Activated effector memory CD4-positive, alpha-beta T cell treated with anti-CD3 and anti-CD28 coated beads, Interleukin-2, amount 50 U/mL, for 16 hours (primary cell): Measurements from ENCODE around the gene DSC3.

Experiments
- DNase-seq: peaks from one replicate; pipeline ENCODE4 v3.0.0-alpha.2; 2020

DSC3 gene

GRCh38 chr18:31042406-31043181 lies at the start of gene DSC3:
DSC3 (minus strand) TSS chr18:31042742; CDS start chr18:31042660, 82 bp downstream.
- DNase-seq: no peak

GRCh38 chr18:31091350-31091749 lies 48.8 kb upstream of the DSC3 start:
- no peak for DNase-seq

GRCh38 chr18:31088532-31088931 lies 46.0 kb upstream of the DSC3 start:
- no peak for DNase-seq

GRCh38 chr18:31079973-31080372 lies 37.4 kb upstream of the DSC3 start:
- no peak for DNase-seq

- DNase-seq: no peak
These were observed 35.3 kb upstream of the DSC3 start for GRCh38 chr18:31077878-31078277.

- no peak for DNase-seq
These were observed 29.6 kb upstream of the DSC3 start for GRCh38 chr18:31072175-31072574.

- DNase-seq: no peak
These were observed 27.7 kb upstream of the DSC3 start for GRCh38 chr18:31070206-31070605.

- no peak for DNase-seq
These were observed 23.7 kb upstream of the DSC3 start for GRCh38 chr18:31066266-31066665.

GRCh38 chr18:31065036-31065773 lies 22.7 kb upstream of the DSC3 start:
- DNase-seq: no peak

GRCh38 chr18:31064130-31064529 lies 21.6 kb upstream of the DSC3 start:
- DNase-seq: no peak

GRCh38 chr18:31061945-31062344 lies 19.4 kb upstream of the DSC3 start:
- no peak for DNase-seq

GRCh38 chr18:31058897-31059296 lies 16.4 kb upstream of the DSC3 start:
- DNase-seq: no peak

GRCh38 chr18:31057917-31058316 lies 15.4 kb upstream of the DSC3 start:
- no peak for DNase-seq

GRCh38 chr18:31057051-31057450 lies 14.5 kb upstream of the DSC3 start:
- DNase-seq: no peak

- DNase-seq: no peak
These were observed 13.8 kb upstream of the DSC3 start for GRCh38 chr18:31056296-31056695.

- no peak for DNase-seq
These were observed 8.1 kb upstream of the DSC3 start for GRCh38 chr18:31050635-31051034.

GRCh38 chr18:31049189-31049588 lies 6.6 kb upstream of the DSC3 start:
- DNase-seq: no peak

- DNase-seq: no peak
These were observed 5.7 kb upstream of the DSC3 start for GRCh38 chr18:31048216-31048615.

GRCh38 chr18:31046916-31047315 lies 4.4 kb upstream of the DSC3 start:
- DNase-seq: no peak

- DNase-seq: no peak
These were observed 3.1 kb upstream of the DSC3 start for GRCh38 chr18:31045599-31045998.

GRCh38 chr18:31044926-31045325 lies 2.4 kb upstream of the DSC3 start:
- no peak for DNase-seq

- DNase-seq: no peak
These were observed 1.2 kb upstream of the DSC3 start for GRCh38 chr18:31043709-31044108.

GRCh38 chr18:31042084-31042405 lies 497 bp downstream of the DSC3 start:
- no peak for DNase-seq

- DNase-seq: no peak
These were observed 1.1 kb downstream of the DSC3 start for GRCh38 chr18:31041271-31042083.
